Prostate gland (tissue), 2 donors: ENCODE data around the gene MT3. TPM values are rescaled to one million over a fixed set of nuclear protein-coding genes. Genes with fewer than 3 reads are reported as not detected.

Experiments
- DNase-seq: peaks from one replicate; pipeline ENCODE4 v3.0.0-alpha.2; 2019; ENCODE audit warnings: low spot score
- H3K27ac ChIP-seq, 2 donors: fragments of 200-600 bp; sonication (generic); 2 replicates each; pipeline ENCODE4 v1.5.1; 2017 to 2019
- H3K27me3 ChIP-seq: fragments of 200-600 bp; sonication (generic); replicated peaks from 2 replicates; pipeline ENCODE4 v1.5.1; 2019; ENCODE audit not compliant: insufficient read depth
- H3K36me3 ChIP-seq, 2 donors: fragments of 200-600 bp; sonication (generic); 1 replicate in 1 of 2; 2 replicates in 1 of 2; pipeline versions ENCODE4 v1.5.1 to v1.8.1; 2017 to 2019
- H3K4me1 ChIP-seq: fragments of 200-600 bp; sonication (generic); replicated peaks from 2 replicates; pipeline ENCODE4 v1.5.1; 2019
- H3K4me3 ChIP-seq, 2 donors: fragments of 200-600 bp; sonication (generic); 2 replicates each; pipeline ENCODE4 v1.5.1; 2017 to 2019
- H3K9me3 ChIP-seq: fragments of 200-600 bp; sonication (generic); 2 replicates; pipeline ENCODE4 v1.5.1; 2017
- CTCF ChIP-seq, 4 experiments: fragments of 200-600 bp in 2 of 4; fragments of 450-650 bp in 2 of 4; sonication (generic) in 2 of 4; IDR thresholded peaks; 1 replicate in 3 of 4; 2 replicates in 1 of 4; pipeline ENCODE4 v1.5.1; 2016 to 2019; ENCODE audit warnings: antibody characterized with exemption in 4 of 4, mild to moderate bottlenecking in 2 of 4, moderate library complexity in 2 of 4
- POLR2A ChIP-seq: fragments of 450-650 bp; IDR thresholded peaks from one replicate; pipeline ENCODE4 v1.6.1; 2016; ENCODE audit warnings: antibody characterized with exemption, mild to moderate bottlenecking
- POLR2AphosphoS5 ChIP-seq: sonication (generic); formaldehyde crosslinking; IDR thresholded peaks from one replicate; pipeline ENCODE4 v1.6.1; 2017; ENCODE audit warnings: antibody characterized with exemption
- WGBS: methylation state at CpG from one replicate; pipeline ENCODE4 v1.1.5; 2018; 5-methylcytosine and 5-hydroxymethylcytosine counted together
- intact Hi-C: fragments of 100-400 bp; cut with DNase I; formaldehyde crosslinking; loops from one replicate; pipeline ENCODE4 v1.14.2; 2022
- total RNA-seq, 2 donors: library from RNA; depleted of rRNA; stranded (reverse); fragments of >200 nt; gene quantifications; one replicate each; pipeline ENCODE4 v1.1.0, GENCODE V29; 2016

Gene MT3
- total RNA-seq, 2 donors from 2014 or later: 1.6 TPM; not detected in 1

GRCh38 chr16:56640076-56640475 is 50.7 kb downstream of the MT3 start:
- no peak overlapping the region for H3K4me3 ChIP-seq
- intact Hi-C loops: no loop called here
- TF ChIP-seq CTCF (IDR thresholded peaks at IDR 0.05): no peak
- TF ChIP-seq POLR2AphosphoS5: no peak
- no peak for TF ChIP-seq POLR2A
- H3K4me1 ChIP-seq: peaks cover 4% of the 10 kb centered on the region
- H3K27ac ChIP-seq: no peak overlapping the region
- H3K36me3 ChIP-seq: no peaks in the 10 kb centered on the region
- H3K9me3 ChIP-seq: no peaks in the 10 kb centered on the region
- peaks cover 4% of the 10 kb centered on the region for H3K27me3 ChIP-seq
- no peak for DNase-seq
- WGBS: 74% methylated on average over 1 of the region's 1 CpG

Other genes starting within 250 kb of the MT3 start
- gene AMFR, start 164.0 kb upstream of the MT3 start, total RNA-seq: 100 to 1,000 TPM; 123 to 261 TPM
- gene NUDT21, start 138.2 kb upstream of the MT3 start, total RNA-seq: 10 to 100 TPM; 46.4 to 47.2 TPM
- gene OGFOD1, start 138.0 kb upstream of the MT3 start, total RNA-seq: 10 to 100 TPM; 18.5 to 57.2 TPM
- 10 to 100 TPM; 68.9 to 70.5 TPM for gene BBS2, start 69.5 kb upstream of the MT3 start, total RNA-seq
- gene MT4, start 24.5 kb upstream of the MT3 start, total RNA-seq: not detected
- 100 to 1,000 TPM; 134 to 214 TPM for gene MT2A, start 19.1 kb downstream of the MT3 start, total RNA-seq
- 100 to 1,000 TPM; 110 to 339 TPM for gene MT1E, start 36.3 kb downstream of the MT3 start, total RNA-seq
- gene MT1M, start 43.1 kb downstream of the MT3 start, total RNA-seq: 10 to 100 TPM; 14.8 to 37.4 TPM
- 1 to 10 TPM in 1 of 2 donors, not detected in 1; 6.9 TPM for gene MT1A, start 49.1 kb downstream of the MT3 start, total RNA-seq
- gene MT1B, start 62.4 kb downstream of the MT3 start, total RNA-seq: not detected
- 10 to 100 TPM; 18.5 to 37.3 TPM for gene MT1F, start 68.4 kb downstream of the MT3 start, total RNA-seq
- 100 to 1,000 TPM; 189 to 745 TPM for gene MT1G, start 78.5 kb downstream of the MT3 start, total RNA-seq
- gene MT1H, start 80.3 kb downstream of the MT3 start, total RNA-seq: 10 to 100 TPM in 1 of 2 donors, not detected in 1; 10.5 TPM
- gene MT1X, start 92.9 kb downstream of the MT3 start, total RNA-seq: 100 to 1,000 TPM; 268 to 697 TPM
- 10 to 100 TPM; 38.8 to 73.3 TPM for gene NUP93, start 140.6 kb downstream of the MT3 start, total RNA-seq